ENCODE measurements around the gene DLG2.

DLG2 gene

DNA sequence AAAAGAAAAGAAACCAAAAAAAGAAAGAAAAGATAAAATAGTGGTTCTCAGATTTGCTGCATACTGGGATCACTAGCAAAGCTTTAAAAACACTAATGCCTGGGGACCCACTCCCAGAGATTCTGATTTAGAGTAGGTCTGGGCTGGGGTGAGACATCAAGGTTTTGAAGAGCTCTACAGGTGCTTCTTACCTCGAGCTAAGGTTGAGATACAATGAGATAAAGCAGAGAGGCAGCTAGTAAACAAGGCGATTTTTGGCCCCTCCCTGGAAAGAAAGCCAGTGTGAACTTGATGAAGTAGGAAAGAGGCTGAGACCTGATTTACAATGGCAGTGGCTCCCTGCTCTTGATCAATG, 2013.4 kb downstream of the DLG2 start:
- no peaks in the 10 kb centered on the region for H3K79me2 ChIP-seq (ENCODE audit: low read length)
- no peaks in the 10 kb centered on the region for H3K27me3 ChIP-seq (replicated peaks; ENCODE audit: insufficient read depth, low read length)
- TF ChIP-seq EZH2 (optimal IDR thresholded peaks at IDR 0.05; ENCODE audit: low read depth, low read length) (no peak), EZH2phosphoT487 (IDR thresholded peaks at IDR 0.05; ENCODE audit: low read length) (no peak)
- TF ChIP-seq, protein P1, sequence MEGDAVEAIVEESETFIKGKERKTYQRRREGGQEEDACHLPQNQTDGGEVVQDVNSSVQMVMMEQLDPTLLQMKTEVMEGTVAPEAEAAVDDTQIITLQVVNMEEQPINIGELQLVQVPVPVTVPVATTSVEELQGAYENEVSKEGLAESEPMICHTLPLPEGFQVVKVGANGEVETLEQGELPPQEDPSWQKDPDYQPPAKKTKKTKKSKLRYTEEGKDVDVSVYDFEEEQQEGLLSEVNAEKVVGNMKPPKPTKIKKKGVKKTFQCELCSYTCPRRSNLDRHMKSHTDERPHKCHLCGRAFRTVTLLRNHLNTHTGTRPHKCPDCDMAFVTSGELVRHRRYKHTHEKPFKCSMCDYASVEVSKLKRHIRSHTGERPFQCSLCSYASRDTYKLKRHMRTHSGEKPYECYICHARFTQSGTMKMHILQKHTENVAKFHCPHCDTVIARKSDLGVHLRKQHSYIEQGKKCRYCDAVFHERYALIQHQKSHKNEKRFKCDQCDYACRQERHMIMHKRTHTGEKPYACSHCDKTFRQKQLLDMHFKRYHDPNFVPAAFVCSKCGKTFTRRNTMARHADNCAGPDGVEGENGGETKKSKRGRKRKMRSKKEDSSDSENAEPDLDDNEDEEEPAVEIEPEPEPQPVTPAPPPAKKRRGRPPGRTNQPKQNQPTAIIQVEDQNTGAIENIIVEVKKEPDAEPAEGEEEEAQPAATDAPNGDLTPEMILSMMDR (IDR thresholded peaks at IDR 0.05; ENCODE audit: low read length), result no peak
- H3K36me3 ChIP-seq (replicated peaks; ENCODE audit: insufficient read depth, low read length), result no peaks in the 10 kb centered on the region
- no peak overlapping the region for H3K4me2 ChIP-seq (ENCODE audit: low read depth, low read length)
- no peak for DNase-seq
- H3K9me2 ChIP-seq (replicated peaks; ENCODE audit: insufficient read depth, low read length), result no peaks in the 10 kb centered on the region
- H3K9ac ChIP-seq (ENCODE audit: low read length), result no peak overlapping the region
- H2AFZ ChIP-seq (ENCODE audit: low read length), result no peak overlapping the region
- no peak overlapping the region for H3K4me3 ChIP-seq (ENCODE audit: low read length)
- H3F3A ChIP-seq (ENCODE audit: insufficient read depth, low read length), result no peaks in the 10 kb centered on the region
- no peaks in the 10 kb centered on the region for H3K9me3 ChIP-seq (replicated peaks; ENCODE audit: insufficient read depth, low read length)
- no peaks in the 10 kb centered on the region for H4K20me1 ChIP-seq (ENCODE audit: insufficient read depth, low read length)
- H3K4me1 ChIP-seq (ENCODE audit: low read length), result no peaks in the 10 kb centered on the region
- no peak overlapping the region for H3K27ac ChIP-seq (ENCODE audit: low read length)

DNA sequence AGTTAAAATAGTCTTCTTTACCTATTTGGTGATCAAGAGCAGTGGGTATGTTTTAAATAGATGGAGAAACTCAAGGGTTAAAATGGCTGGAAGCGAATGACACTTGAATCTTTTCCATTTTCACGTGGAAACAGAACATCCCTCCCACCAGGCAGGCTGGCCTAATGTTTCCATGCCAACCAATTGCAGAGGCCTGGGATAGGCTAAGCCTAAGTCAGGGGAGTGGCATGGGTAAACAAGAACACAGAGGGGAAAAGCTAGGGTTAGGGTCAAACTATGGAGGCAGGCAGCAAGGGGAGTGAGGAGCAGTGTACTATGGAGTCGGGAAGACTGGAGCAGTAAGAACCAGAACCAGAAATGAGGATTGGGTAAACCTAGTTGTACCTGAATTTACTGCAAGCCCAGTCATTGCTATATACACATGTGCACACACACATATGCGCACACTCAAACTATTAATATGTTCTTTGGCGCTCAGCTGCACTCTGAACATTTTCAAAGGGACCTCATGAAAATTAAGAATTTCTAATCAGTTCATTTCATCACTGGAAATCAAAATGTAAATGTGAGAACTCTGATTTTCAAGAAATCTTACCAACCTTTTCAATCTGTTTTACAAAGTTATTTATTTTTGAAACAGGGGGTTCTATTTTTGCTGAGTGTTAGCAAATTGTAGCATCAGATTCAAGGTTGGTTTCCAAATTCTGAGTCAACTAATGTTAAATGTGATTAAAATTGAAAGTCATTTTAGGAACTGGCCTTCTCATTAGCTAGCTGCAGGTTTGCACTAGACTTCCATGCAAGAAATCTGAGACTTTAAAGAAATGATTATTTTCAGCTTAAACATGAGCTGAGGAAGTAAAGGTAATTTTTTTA, 2014.0 kb downstream of the DLG2 start:
- Histone ChIP-seq H3K4me1 (ENCODE audit: low read length) (no peaks in the 10 kb centered on the region), H3K27ac (ENCODE audit: low read length) (no peak overlapping the region), H3K79me2 (ENCODE audit: low read length) (no peaks in the 10 kb centered on the region), H3K9ac (ENCODE audit: low read length) (no peak overlapping the region), H3K27me3 (replicated peaks; ENCODE audit: insufficient read depth, low read length) (no peaks in the 10 kb centered on the region), H3K4me2 (ENCODE audit: low read depth, low read length) (no peak overlapping the region), H3K36me3 (replicated peaks; ENCODE audit: insufficient read depth, low read length) (no peaks in the 10 kb centered on the region), H2AFZ (ENCODE audit: low read length) (no peak overlapping the region), H3K9me3 (replicated peaks; ENCODE audit: insufficient read depth, low read length) (no peaks in the 10 kb centered on the region), H3F3A (ENCODE audit: insufficient read depth, low read length) (no peaks in the 10 kb centered on the region), H3K9me2 (replicated peaks; ENCODE audit: insufficient read depth, low read length) (no peaks in the 10 kb centered on the region), H3K4me3 (ENCODE audit: low read length) (no peak overlapping the region), H4K20me1 (ENCODE audit: insufficient read depth, low read length) (no peaks in the 10 kb centered on the region)
- DNase-seq, result no peak
- TF ChIP-seq EZH2 (optimal IDR thresholded peaks at IDR 0.05; ENCODE audit: low read depth, low read length) (no peak), EZH2phosphoT487 (IDR thresholded peaks at IDR 0.05; ENCODE audit: low read length) (no peak)
- TF ChIP-seq, protein P1 (IDR thresholded peaks at IDR 0.05; ENCODE audit: low read length), result no peak

DNA sequence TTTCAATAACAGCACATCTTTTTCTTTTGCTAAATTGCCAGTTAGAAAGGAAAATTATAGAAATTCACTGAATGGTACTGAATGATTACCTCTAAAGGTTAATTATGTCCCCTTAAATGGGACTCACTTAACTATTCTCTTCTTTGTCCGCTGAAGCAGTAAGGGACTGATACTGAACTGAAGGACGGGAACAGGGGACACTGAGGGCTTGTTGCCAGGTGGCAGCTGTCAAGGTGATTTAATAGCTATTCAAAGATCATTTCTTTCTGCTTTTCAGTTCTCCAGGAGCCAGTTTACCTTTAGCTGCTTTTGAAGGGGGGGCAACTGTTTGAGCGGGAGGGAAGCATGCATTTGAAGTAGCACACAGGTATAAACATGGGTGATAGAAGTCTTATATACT, 2015.5 kb downstream of the DLG2 start:
- H3K9me2 ChIP-seq (replicated peaks; ENCODE audit: insufficient read depth, low read length), result no peaks in the 10 kb centered on the region
- H3K79me2 ChIP-seq (ENCODE audit: low read length), result no peaks in the 10 kb centered on the region
- TF ChIP-seq EZH2 (optimal IDR thresholded peaks at IDR 0.05; ENCODE audit: low read depth, low read length) (no peak), EZH2phosphoT487 (IDR thresholded peaks at IDR 0.05; ENCODE audit: low read length) (no peak)
- TF ChIP-seq, protein P1 (IDR thresholded peaks at IDR 0.05; ENCODE audit: low read length), result no peak
- H4K20me1 ChIP-seq (ENCODE audit: insufficient read depth, low read length), result no peaks in the 10 kb centered on the region
- H3K27me3 ChIP-seq (replicated peaks; ENCODE audit: insufficient read depth, low read length), result no peaks in the 10 kb centered on the region
- H3K27ac ChIP-seq (ENCODE audit: low read length), result no peak overlapping the region
- DNase-seq, result no peak
- H2AFZ ChIP-seq (ENCODE audit: low read length), result no peak overlapping the region
- H3F3A ChIP-seq (ENCODE audit: insufficient read depth, low read length), result no peaks in the 10 kb centered on the region
- H3K9ac ChIP-seq (ENCODE audit: low read length), result no peak overlapping the region
- no peak overlapping the region for H3K4me2 ChIP-seq (ENCODE audit: low read depth, low read length)
- no peaks in the 10 kb centered on the region for H3K4me1 ChIP-seq (ENCODE audit: low read length)
- no peaks in the 10 kb centered on the region for H3K36me3 ChIP-seq (replicated peaks; ENCODE audit: insufficient read depth, low read length)
- H3K9me3 ChIP-seq (replicated peaks; ENCODE audit: insufficient read depth, low read length), result no peaks in the 10 kb centered on the region
- no peak overlapping the region for H3K4me3 ChIP-seq (ENCODE audit: low read length)

Data from MM.1S (cell line).